ENCODE data around the gene DHRS9. TPM values are rescaled to one million over a fixed set of nuclear protein-coding genes. Genes with fewer than 3 reads are reported as not detected.

The DHRS9 gene
- total RNA-seq, 1 donor from 2014 or later, result 5.8 TPM

GRCh38 chr2:169091761-169092519, 22.6 kb downstream of the DHRS9 start:
- DNase-seq (ENCODE audit: low read depth), result peak; percentile 94
- TF ChIP-seq CTCF (IDR thresholded peaks at IDR 0.05; ENCODE audit: insufficient read depth, low read length, severe bottlenecking), result no peak
- Histone ChIP-seq H3K27me3 (ENCODE audit: control insufficient read depth, insufficient read depth, low read length) (no peaks in the 10 kb centered on the region), H3K36me3 (ENCODE audit: control insufficient read depth, insufficient read depth, low read length) (no peaks in the 10 kb centered on the region), H3K4me3 (ENCODE audit: low read depth, low read length) (no peak overlapping the region)
- FAIRE-seq, result no peak

- DNase-seq (ENCODE audit: low read depth), result no peak
- H3K4me3 ChIP-seq (ENCODE audit: low read depth, low read length), result no peak overlapping the region
- no peak for FAIRE-seq
- TF ChIP-seq CTCF (IDR thresholded peaks at IDR 0.05; ENCODE audit: insufficient read depth, low read length, severe bottlenecking), result no peak
- no peaks in the 10 kb centered on the region for H3K36me3 ChIP-seq (ENCODE audit: control insufficient read depth, insufficient read depth, low read length)
- H3K27me3 ChIP-seq (ENCODE audit: control insufficient read depth, insufficient read depth, low read length), result no peaks in the 10 kb centered on the region
These were observed 24.2 kb downstream of the DHRS9 start for GRCh38 chr2:169093535-169093934.

- no peak overlapping the region for H3K4me3 ChIP-seq (ENCODE audit: low read depth, low read length)
- no peak for TF ChIP-seq CTCF (IDR thresholded peaks at IDR 0.05; ENCODE audit: insufficient read depth, low read length, severe bottlenecking)
- no peak for FAIRE-seq
- no peaks in the 10 kb centered on the region for H3K36me3 ChIP-seq (ENCODE audit: control insufficient read depth, insufficient read depth, low read length)
- no peak for DNase-seq (ENCODE audit: low read depth)
- H3K27me3 ChIP-seq (ENCODE audit: control insufficient read depth, insufficient read depth, low read length), result no peaks in the 10 kb centered on the region
These were observed 25.3 kb downstream of the DHRS9 start for GRCh38 chr2:169094676-169095075.

GRCh38 chr2:169095621-169096105, 26.3 kb downstream of the DHRS9 start:
- no peaks in the 10 kb centered on the region for H3K36me3 ChIP-seq (ENCODE audit: control insufficient read depth, insufficient read depth, low read length)
- H3K27me3 ChIP-seq (ENCODE audit: control insufficient read depth, insufficient read depth, low read length), result no peaks in the 10 kb centered on the region
- DNase-seq (ENCODE audit: low read depth) (peak; percentile 99), FAIRE-seq (no peak)
- no peak overlapping the region for H3K4me3 ChIP-seq (ENCODE audit: low read depth, low read length)
- TF ChIP-seq CTCF (IDR thresholded peaks at IDR 0.05; ENCODE audit: insufficient read depth, low read length, severe bottlenecking), result no peak

GRCh38 chr2:169104848-169105247, 35.5 kb downstream of the DHRS9 start:
- TF ChIP-seq CTCF (IDR thresholded peaks at IDR 0.05; ENCODE audit: insufficient read depth, low read length, severe bottlenecking), result no peak
- H3K36me3 ChIP-seq (ENCODE audit: control insufficient read depth, insufficient read depth, low read length), result no peaks in the 10 kb centered on the region
- no peak overlapping the region for H3K4me3 ChIP-seq (ENCODE audit: low read depth, low read length)
- DNase-seq (ENCODE audit: low read depth) (no peak), FAIRE-seq (no peak)
- H3K27me3 ChIP-seq (ENCODE audit: control insufficient read depth, insufficient read depth, low read length), result no peaks in the 10 kb centered on the region

- DNase-seq (ENCODE audit: low read depth) (no peak), FAIRE-seq (no peak)
- H3K4me3 ChIP-seq (ENCODE audit: low read depth, low read length), result no peak overlapping the region
- H3K36me3 ChIP-seq (ENCODE audit: control insufficient read depth, insufficient read depth, low read length), result no peaks in the 10 kb centered on the region
- TF ChIP-seq CTCF (IDR thresholded peaks at IDR 0.05; ENCODE audit: insufficient read depth, low read length, severe bottlenecking), result no peak
- no peaks in the 10 kb centered on the region for H3K27me3 ChIP-seq (ENCODE audit: control insufficient read depth, insufficient read depth, low read length)
These were observed 36.1 kb downstream of the DHRS9 start for GRCh38 chr2:169105476-169105875.
